Measurements from ENCODE around the gene PPP4R4. TPM values are rescaled to one million over a fixed set of nuclear protein-coding genes. Genes with fewer than 3 reads are reported as not detected.

PPP4R4 gene
- total RNA-seq, 1 experiment from 2014 or later: 3.9 TPM

DNA sequence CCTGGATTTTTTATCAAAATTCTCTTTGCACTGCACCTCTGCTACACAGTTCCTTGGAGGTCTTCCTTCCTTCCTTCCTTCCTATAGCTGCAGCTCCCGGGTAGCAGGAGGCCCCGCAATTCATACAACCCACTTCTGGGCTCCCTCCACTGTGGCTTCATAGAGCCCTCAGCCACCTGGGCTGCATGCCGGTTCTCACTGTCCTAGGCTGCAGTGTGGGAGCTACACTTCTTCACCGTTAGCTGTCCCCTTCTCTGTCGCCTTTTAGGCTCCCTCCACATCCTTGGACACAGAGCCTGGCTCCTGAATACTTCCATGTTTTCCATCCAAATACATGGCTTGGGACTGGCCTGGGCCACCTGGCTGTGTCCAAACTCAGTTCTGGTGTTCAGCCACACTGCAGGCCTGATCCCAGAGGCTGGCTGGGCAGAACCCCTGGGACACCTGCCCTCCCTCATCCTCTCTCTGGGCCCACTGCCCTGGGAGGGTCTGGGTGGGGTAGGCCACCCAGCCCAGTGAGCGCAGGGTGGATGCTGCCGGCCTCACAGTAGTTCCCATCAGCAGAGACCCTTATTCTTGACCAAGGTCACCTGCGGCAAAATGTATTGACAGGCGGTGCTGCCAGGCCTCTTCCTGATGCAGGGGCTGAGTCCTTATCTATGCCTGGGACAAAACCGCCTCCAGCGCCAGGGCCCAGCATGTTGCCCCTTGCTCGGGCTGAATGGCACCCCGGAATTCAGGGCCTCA lies 117.2 kb downstream of the PPP4R4 start:
- peak overlapping the region in 1 of 3 experiments; percentile 14; a peak in 1 of 7 replicates for H3K27ac Mint-ChIP-seq
- Histone ChIP-seq H3T11ph (ENCODE audit: low read length) (no peak overlapping the region), H2BK20ac (ENCODE audit: low read depth, low read length, poor library complexity, severe bottlenecking) (no peak overlapping the region), H3K4me2 (ENCODE audit: insufficient read depth, insufficient read length, low read length) (no peak overlapping the region), H4K91ac (ENCODE audit: insufficient read length, low read depth, low read length) (no peak overlapping the region), H3K79me2 (ENCODE audit: insufficient read depth, low read length) (no peaks in the 10 kb centered on the region), H3K27ac (ENCODE audit: insufficient read length, low read depth, low read length) (no peak overlapping the region), H3K23ac (ENCODE audit: insufficient read length, low read depth, low read length) (no peak overlapping the region), H3K14ac (ENCODE audit: insufficient read depth, low read length) (no peak overlapping the region), H3K9ac (ENCODE audit: extremely low read depth, insufficient read length, low read length) (no peak overlapping the region), H2AFZ (ENCODE audit: low read length) (no peak overlapping the region), H4K20me1 (ENCODE audit: control insufficient read depth, insufficient read depth, insufficient read length) (no peaks in the 10 kb centered on the region), H3K4ac (ENCODE audit: low read depth, low read length) (no peak overlapping the region), H2BK5ac (ENCODE audit: insufficient read length, low read length) (no peak overlapping the region), H3K56ac (ENCODE audit: insufficient read length, low read depth, low read length) (no peak overlapping the region), H2AK5ac (ENCODE audit: insufficient read length, low read length) (no peak overlapping the region), H3K23me2 (ENCODE audit: insufficient read length, low read depth, low read length, poor library complexity, severe bottlenecking) (no peaks in the 10 kb centered on the region), H2BK15ac (ENCODE audit: low read depth, low read length) (no peak overlapping the region), H4K8ac (replicated peaks; ENCODE audit: insufficient read length, low read depth, low read length) (no peak overlapping the region), H2BK12ac (ENCODE audit: insufficient read length, low read depth, low read length) (no peak overlapping the region), H3K9me3 (ENCODE audit: control insufficient read depth, low read depth, low read length) (no peaks in the 10 kb centered on the region), H3K27me3 (ENCODE audit: insufficient read depth, low read length) (no peaks in the 10 kb centered on the region), H2BK120ac (ENCODE audit: low read depth, low read length, poor library complexity, severe bottlenecking) (no peak overlapping the region), H4K5ac (ENCODE audit: insufficient read length, low read depth, low read length) (no peak overlapping the region), H3K18ac (ENCODE audit: insufficient read length, low read depth, low read length) (no peak overlapping the region), H3K79me1 (ENCODE audit: insufficient read depth, low read depth, low read length, poor library complexity, severe bottlenecking) (no peaks in the 10 kb centered on the region), H3K4me1 (ENCODE audit: insufficient read depth, low read length) (no peaks in the 10 kb centered on the region; the same call in 1 of the 2 replicates)
- no peak overlapping the region for H3K4me3 Mint-ChIP-seq
- peaks cover 2 to 11% of the 10 kb centered on the region in 2 experiments; a peak in 3 of 4 replicates for H3K4me1 Mint-ChIP-seq
- no peak for DNase-seq
- no peaks in the 10 kb centered on the region; the same call in 1 of the 2 replicates for H3K27me3 Mint-ChIP-seq (ENCODE audit: low read depth)
- no peaks in the 10 kb centered on the region for H3K36me3 Mint-ChIP-seq (ENCODE audit: insufficient read depth in 1 of 3, low read depth in 3 of 3)
- TF ChIP-seq, protein P1, sequence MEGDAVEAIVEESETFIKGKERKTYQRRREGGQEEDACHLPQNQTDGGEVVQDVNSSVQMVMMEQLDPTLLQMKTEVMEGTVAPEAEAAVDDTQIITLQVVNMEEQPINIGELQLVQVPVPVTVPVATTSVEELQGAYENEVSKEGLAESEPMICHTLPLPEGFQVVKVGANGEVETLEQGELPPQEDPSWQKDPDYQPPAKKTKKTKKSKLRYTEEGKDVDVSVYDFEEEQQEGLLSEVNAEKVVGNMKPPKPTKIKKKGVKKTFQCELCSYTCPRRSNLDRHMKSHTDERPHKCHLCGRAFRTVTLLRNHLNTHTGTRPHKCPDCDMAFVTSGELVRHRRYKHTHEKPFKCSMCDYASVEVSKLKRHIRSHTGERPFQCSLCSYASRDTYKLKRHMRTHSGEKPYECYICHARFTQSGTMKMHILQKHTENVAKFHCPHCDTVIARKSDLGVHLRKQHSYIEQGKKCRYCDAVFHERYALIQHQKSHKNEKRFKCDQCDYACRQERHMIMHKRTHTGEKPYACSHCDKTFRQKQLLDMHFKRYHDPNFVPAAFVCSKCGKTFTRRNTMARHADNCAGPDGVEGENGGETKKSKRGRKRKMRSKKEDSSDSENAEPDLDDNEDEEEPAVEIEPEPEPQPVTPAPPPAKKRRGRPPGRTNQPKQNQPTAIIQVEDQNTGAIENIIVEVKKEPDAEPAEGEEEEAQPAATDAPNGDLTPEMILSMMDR (conservative IDR thresholded peaks at IDR 0.05): no peak
- H3K9me3 Mint-ChIP-seq: no peaks in the 10 kb centered on the region
- no CpG with 5 or more reads among the region's 13 CpGs for WGBS (ENCODE audit: extremely low coverage, insufficient read length, low lambda C conversion rate)
